CD4-positive, alpha-beta T cell (primary cell): Measurements from ENCODE around the gene NCAM2. TPM values are rescaled to one million over a fixed set of nuclear protein-coding genes. Genes with fewer than 3 reads are reported as not detected.

Experiments
- ATAC-seq: fragments of 200-7000 bp; cut with Tn5 transposase; one replicate; pipeline ENCODE4 v1.10.0; 2022; ENCODE audit warnings: mild to moderate bottlenecking; ENCODE audit not compliant: poor library complexity
- CTCF ChIA-PET: fragments of 350-600 bp; sonication (Branson Sonifier 250); formaldehyde crosslinking; loops from one replicate; lab custom pipeline; 2021; ENCODE audit warnings: antibody characterized with exemption, inconsistent platforms; lab: Charles Lee
- POLR2A ChIA-PET: fragments of 350-600 bp; sonication (Branson Sonifier 250); formaldehyde crosslinking; loops from one replicate; lab custom pipeline; 2021; ENCODE audit warnings: antibody characterized with exemption, inconsistent platforms; lab: Charles Lee
- DNase-seq, 14 experiments: peaks; one replicate each; pipeline ENCODE4 v3.0.0-alpha.2; 2013 to 2020; ENCODE audit warnings: mixed read lengths in 2 of 14
- H3K27ac ChIP-seq, 2 donors: one replicate each; pipeline versions ENCODE4 v1.5.1 to v1.7.0; 2013; ENCODE audit warnings: low read length in 2 of 2, low read depth in 1 of 2, mild to moderate bottlenecking in 1 of 2
- H3K27me3 ChIP-seq, 2 experiments: 1 replicate in 1 of 2; 2 replicates in 1 of 2; pipeline versions ENCODE4 v1.6.1 to v1.7.0; 2013; ENCODE audit warnings: low read length in 2 of 2, control low read depth in 1 of 2, mild to moderate bottlenecking in 1 of 2, moderate library complexity in 1 of 2; ENCODE audit not compliant: insufficient read depth in 2 of 2, control insufficient read depth in 1 of 2
- H3K36me3 ChIP-seq: one replicate; pipeline ENCODE4 v1.6.1; 2013; ENCODE audit warnings: low read length, control low read depth; ENCODE audit not compliant: insufficient read depth
- H3K4me1 ChIP-seq: one replicate; pipeline ENCODE4 v1.6.1; 2013; ENCODE audit warnings: low read length, control low read depth; ENCODE audit not compliant: insufficient read depth
- H3K4me3 ChIP-seq: one replicate; pipeline ENCODE4 v1.5.1; 2013; ENCODE audit warnings: mild to moderate bottlenecking, low read length, moderate library complexity
- H3K9me3 ChIP-seq, 2 experiments: 1 replicate in 1 of 2; 2 replicates in 1 of 2; pipeline versions ENCODE4 v1.6.1 to v1.7.0; 2013; ENCODE audit warnings: low read length in 2 of 2, mild to moderate bottlenecking in 2 of 2, control low read depth in 1 of 2, moderate library complexity in 1 of 2; ENCODE audit not compliant: control insufficient read depth in 1 of 2, insufficient read depth in 1 of 2
- H3K27ac Mint-ChIP-seq: one replicate; pipeline ENCODE4 v1.8.0; 2020; ENCODE audit warnings: mixed read lengths
- H3K27me3 Mint-ChIP-seq: one replicate; pipeline ENCODE4 v1.8.0; 2021; ENCODE audit warnings: mixed read lengths
- H3K36me3 Mint-ChIP-seq: one replicate; pipeline ENCODE4 v1.8.0; 2021; ENCODE audit warnings: low read depth, mixed read lengths
- H3K4me1 Mint-ChIP-seq: one replicate; pipeline ENCODE4 v1.8.0; 2021; ENCODE audit warnings: low read depth, mixed read lengths
- H3K4me3 Mint-ChIP-seq: one replicate; pipeline ENCODE4 v1.8.0; 2020; ENCODE audit warnings: mild to moderate bottlenecking, mixed read lengths
- H3K9me3 Mint-ChIP-seq: one replicate; pipeline ENCODE4 v1.8.0; 2020; ENCODE audit warnings: mixed read lengths
- CTCF ChIP-seq: fragments of 200-600 bp; IDR thresholded peaks from one replicate; pipeline ENCODE4 v1.8.0; 2022; ENCODE audit warnings: antibody characterized with exemption, mild to moderate bottlenecking
- intact Hi-C, 2 experiments: fragments of 100-400 bp; cut with DNase I in 1 of 2; cut with micrococcal nuclease in 1 of 2; formaldehyde crosslinking; loops; one replicate each; pipeline versions ENCODE4 v1.15.1 to v1.9.0; 2023 to 2025; cut with DNase I, micrococcal nuclease
- total RNA-seq, 174 experiments: library from RNA in 2 of 174; stranded (reverse) in 2 of 174; gene quantifications; one replicate each; pipeline ENCODE4 v1.2.3 and lab custom pipeline; 2021 to 2026

NCAM2 gene
- total RNA-seq, 2 experiments from 2014 or later: not detected

GRCh38 chr21:21025742-21026141 lies 27.5 kb downstream of the NCAM2 start:
- intact Hi-C loops: no loop called here

GRCh38 chr21:21028275-21028820 lies 30.1 kb downstream of the NCAM2 start:
- Histone ChIP-seq H3K9me3 (peaks cover 0 to 15% of the 10 kb centered on the region in 2 experiments), H3K27me3 (no peaks in the 10 kb centered on the region), H3K36me3 (no peaks in the 10 kb centered on the region), H3K4me3 (no peak overlapping the region), H3K27ac (no peak overlapping the region), H3K4me1 (no peaks in the 10 kb centered on the region)
- ChIA-PET POLR2A (no interaction called here), CTCF (no interaction called here)
- Mint-ChIP-seq H3K9me3 (no peaks in the 10 kb centered on the region), H3K4me1 (no peaks in the 10 kb centered on the region), H3K4me3 (no peak overlapping the region), H3K36me3 (no peaks in the 10 kb centered on the region), H3K27ac (no peak overlapping the region), H3K27me3 (no peaks in the 10 kb centered on the region)
- intact Hi-C loops: no loop called here
- ATAC-seq (no peak), DNase-seq (no peak)
- TF ChIP-seq CTCF: no peak

More at GRCh38 chr21:21025742-21026141, 27.5 kb downstream of the NCAM2 start:
- H3K4me1 ChIP-seq: no peaks in the 10 kb centered on the region
- no peak overlapping the region for H3K4me3 ChIP-seq
- POLR2A ChIA-PET: no interaction called here
- Mint-ChIP-seq H3K27me3 (no peaks in the 10 kb centered on the region), H3K9me3 (no peaks in the 10 kb centered on the region), H3K4me3 (no peak overlapping the region), H3K36me3 (no peaks in the 10 kb centered on the region), H3K4me1 (no peaks in the 10 kb centered on the region), H3K27ac (no peak overlapping the region)
- ATAC-seq (no peak), DNase-seq (no peak)
- H3K27me3 ChIP-seq: no peaks in the 10 kb centered on the region
- CTCF ChIA-PET: no interaction called here
- peaks cover 0 to 15% of the 10 kb centered on the region in 2 experiments for H3K9me3 ChIP-seq
- TF ChIP-seq CTCF: no peak
- H3K27ac ChIP-seq: no peak overlapping the region
- H3K36me3 ChIP-seq: no peaks in the 10 kb centered on the region

- intact Hi-C loops: no loop called here
- POLR2A ChIA-PET: no interaction called here
Observed at GRCh38 chr21:21029164-21029563, 31.0 kb downstream of the NCAM2 start.

More at GRCh38 chr21:21029164-21029563, 31.0 kb downstream of the NCAM2 start:
- no peak overlapping the region for H3K4me3 Mint-ChIP-seq
- DNase-seq: no peak
- H3K27me3 Mint-ChIP-seq: no peaks in the 10 kb centered on the region
- Histone ChIP-seq H3K36me3 (no peaks in the 10 kb centered on the region), H3K27ac (no peak overlapping the region), H3K9me3 (peaks cover 0 to 15% of the 10 kb centered on the region in 2 experiments), H3K4me1 (no peaks in the 10 kb centered on the region), H3K27me3 (no peaks in the 10 kb centered on the region), H3K4me3 (no peak overlapping the region)
- H3K4me1 Mint-ChIP-seq: no peaks in the 10 kb centered on the region
- CTCF ChIA-PET: no interaction called here
- no peak overlapping the region for H3K27ac Mint-ChIP-seq
- ATAC-seq: no peak
- H3K9me3 Mint-ChIP-seq: no peaks in the 10 kb centered on the region
- no peaks in the 10 kb centered on the region for H3K36me3 Mint-ChIP-seq
- TF ChIP-seq CTCF: no peak
